ENCODE measurements around the gene ADD1.

- no peak for TF ChIP-seq EZH2 (IDR thresholded peaks at IDR 0.05)
- no peak for TF ChIP-seq CTCF (IDR thresholded peaks at IDR 0.05)
- no peak for TF ChIP-seq EZH2phosphoT487 (IDR thresholded peaks at IDR 0.05)
Observed at GRCh38 chr4:2867758-2868491, 24.3 kb downstream of the ADD1 start.

All from neural progenitor cell (in vitro differentiated cells).